Spleen (tissue), 7 donors: ENCODE data around the gene MEF2C.

Experiments used
- POLR2AphosphoS5 ChIP-seq, 3 donors: sonication (generic); formaldehyde crosslinking; IDR thresholded peaks; one replicate each; pipeline ENCODE4 v1.5.1; 2017; ENCODE audit warnings: antibody characterized with exemption in 3 of 3
- TF ChIP-seq, protein P1 (sequence below), 11 experiments: fragments of 200-600 bp in 7 of 11; fragments of 450-650 bp in 4 of 11; sonication (generic) in 4 of 11; IDR thresholded peaks in 8 of 11; conservative IDR thresholded peaks in 3 of 11; 1 replicate in 7 of 11; 2 replicates in 4 of 11; pipeline versions ENCODE4 v1.4.0 to v1.8.0; 2016 to 2021; ENCODE audit warnings: antibody characterized with exemption in 11 of 11, inconsistent platforms in 4 of 11, mild to moderate bottlenecking in 1 of 11
- donor health status: DM: no; HTN: no; CAD: no; lungs with moderate emphysema.
- donor health status: DM: no; HTN: no; CAD: no.
- donor health status: DM: no; HTN: no; CAD: no.

DNA sequence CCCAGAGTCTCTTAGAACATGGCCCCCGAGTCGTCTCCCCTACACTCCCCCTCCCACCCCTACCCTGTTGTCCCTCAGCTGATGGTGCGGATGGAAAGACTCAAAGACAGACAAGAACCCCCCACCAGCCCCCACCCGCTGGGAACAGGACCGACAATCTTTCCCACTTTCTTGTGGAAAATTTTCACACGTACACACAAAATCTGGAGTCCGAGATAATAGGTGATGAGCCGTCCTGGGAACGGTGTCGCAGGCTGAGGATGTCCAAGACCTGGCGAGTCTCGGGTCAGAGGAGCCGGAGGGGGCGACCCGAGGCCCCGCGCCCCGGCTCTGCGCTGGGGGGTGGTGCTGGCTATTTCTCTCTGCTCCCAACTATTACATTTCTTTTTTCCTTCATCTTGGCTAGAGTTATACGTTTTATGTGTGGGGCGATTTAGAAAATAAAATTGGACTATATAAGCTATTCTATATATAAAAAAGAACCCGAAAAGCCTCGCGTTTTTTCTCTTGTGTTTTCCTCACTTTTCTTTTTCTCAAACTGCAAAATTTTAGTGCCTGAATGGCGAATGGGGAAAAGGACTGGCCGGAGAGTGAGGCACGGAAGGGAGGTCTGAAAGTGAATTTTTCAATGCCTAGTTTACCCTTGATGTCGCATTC, 188.8 kb downstream of the MEF2C start:
- TF ChIP-seq, protein P1, sequence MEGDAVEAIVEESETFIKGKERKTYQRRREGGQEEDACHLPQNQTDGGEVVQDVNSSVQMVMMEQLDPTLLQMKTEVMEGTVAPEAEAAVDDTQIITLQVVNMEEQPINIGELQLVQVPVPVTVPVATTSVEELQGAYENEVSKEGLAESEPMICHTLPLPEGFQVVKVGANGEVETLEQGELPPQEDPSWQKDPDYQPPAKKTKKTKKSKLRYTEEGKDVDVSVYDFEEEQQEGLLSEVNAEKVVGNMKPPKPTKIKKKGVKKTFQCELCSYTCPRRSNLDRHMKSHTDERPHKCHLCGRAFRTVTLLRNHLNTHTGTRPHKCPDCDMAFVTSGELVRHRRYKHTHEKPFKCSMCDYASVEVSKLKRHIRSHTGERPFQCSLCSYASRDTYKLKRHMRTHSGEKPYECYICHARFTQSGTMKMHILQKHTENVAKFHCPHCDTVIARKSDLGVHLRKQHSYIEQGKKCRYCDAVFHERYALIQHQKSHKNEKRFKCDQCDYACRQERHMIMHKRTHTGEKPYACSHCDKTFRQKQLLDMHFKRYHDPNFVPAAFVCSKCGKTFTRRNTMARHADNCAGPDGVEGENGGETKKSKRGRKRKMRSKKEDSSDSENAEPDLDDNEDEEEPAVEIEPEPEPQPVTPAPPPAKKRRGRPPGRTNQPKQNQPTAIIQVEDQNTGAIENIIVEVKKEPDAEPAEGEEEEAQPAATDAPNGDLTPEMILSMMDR (IDR thresholded peaks at IDR 0.05 in 8 of 11, conservative IDR thresholded peaks at IDR 0.05 in 3 of 11) = no peak
- no peak for TF ChIP-seq POLR2AphosphoS5 (IDR thresholded peaks at IDR 0.05)
